H1 (cell line): ENCODE measurements around the gene ACE. TPM values are rescaled to one million over a fixed set of nuclear protein-coding genes. Genes with fewer than 3 reads are reported as not detected.

Experiments
- CTCF ChIA-PET: fragments of 300-600 bp; sonication (Branson Sonifier 250); formaldehyde crosslinking; loops from one replicate; lab custom pipeline; 2021; ENCODE audit not compliant: partially characterized antibody; lab: Charles Lee
- POLR2A ChIA-PET: fragments of 300-600 bp; sonication (Branson Sonifier 250); formaldehyde crosslinking; loops from one replicate; lab custom pipeline; 2021; ENCODE audit warnings: inconsistent platforms; ENCODE audit not compliant: partially characterized antibody; lab: Charles Lee
- DNase-seq, 2 experiments: peaks; one replicate each; pipeline versions ENCODE4 v3.0.0 to v3.0.0-alpha.2; 2010 to 2022; ENCODE audit warnings: low spot score in 2 of 2, low read depth in 1 of 2, mixed read lengths in 1 of 2
- FAIRE-seq: peaks from 2 replicates; lab custom pipeline; 2011; peaks lifted over from hg19 to GRCh38; lab: Jason Lieb, UNC
- H2AFZ ChIP-seq: 2 replicates; pipeline ENCODE4 v1.8.1; 2012; ENCODE audit warnings: low read length, inconsistent platforms
- H2AK5ac ChIP-seq: 2 replicates; pipeline ENCODE4 v1.6.1; 2013; ENCODE audit warnings: low read depth, low read length
- H2BK120ac ChIP-seq: replicated peaks from 2 replicates; pipeline ENCODE3; 2013; ENCODE audit warnings: low read depth, low read length, inconsistent platforms
- H2BK12ac ChIP-seq: 2 replicates; pipeline ENCODE4 v1.6.1; 2013; ENCODE audit warnings: low read depth, low read length
- H2BK15ac ChIP-seq: 2 replicates; pipeline ENCODE4 v1.6.1; 2013; ENCODE audit warnings: low read length
- H2BK20ac ChIP-seq: 2 replicates; pipeline ENCODE4 v1.6.1; 2013; ENCODE audit warnings: low read length
- H2BK5ac ChIP-seq: 2 replicates; pipeline ENCODE4 v1.6.1; 2013; ENCODE audit warnings: low read depth, low read length
- H3K14ac ChIP-seq: 2 replicates; pipeline ENCODE4 v1.6.1; 2013; ENCODE audit warnings: inconsistent platforms; ENCODE audit not compliant: insufficient read length
- H3K18ac ChIP-seq: 2 replicates; pipeline ENCODE4 v1.6.1; 2013; ENCODE audit warnings: low read length; ENCODE audit errors: extremely low read depth
- H3K23ac ChIP-seq: 2 replicates; pipeline ENCODE4 v1.6.1; 2013; ENCODE audit warnings: inconsistent platforms; ENCODE audit not compliant: insufficient read length
- H3K23me2 ChIP-seq: 2 replicates; pipeline ENCODE4 v1.6.1; 2013; ENCODE audit warnings: low read depth, low read length
- H3K27ac ChIP-seq: 2 replicates; pipeline ENCODE4 v1.6.1; 2011; ENCODE audit warnings: low read depth, low read length, inconsistent platforms
- H3K27me3 ChIP-seq, 4 experiments: replicated peaks in 1 of 4; 1 replicate in 1 of 4; 2 replicates in 3 of 4; pipeline versions ENCODE4 v1.6.1 to v1.8.1; 2011 to 2013; ENCODE audit warnings: low read length in 3 of 4, mild to moderate bottlenecking in 3 of 4, inconsistent platforms in 2 of 4, mixed read lengths in 2 of 4, moderate library complexity in 1 of 4; ENCODE audit not compliant: control insufficient read depth in 3 of 4, insufficient read depth in 3 of 4; ENCODE audit errors: extremely low read depth in 1 of 4
- H3K36me3 ChIP-seq, 4 experiments: 2 replicates each; pipeline versions ENCODE4 v1.6.1 to v1.8.1; 2011 to 2013; ENCODE audit warnings: mild to moderate bottlenecking in 4 of 4, low read length in 3 of 4, moderate library complexity in 2 of 4, control low read depth in 1 of 4, inconsistent platforms in 1 of 4; ENCODE audit not compliant: insufficient read depth in 4 of 4, control insufficient read depth in 2 of 4
- H3K4ac ChIP-seq: replicated peaks from 2 replicates; pipeline ENCODE3; 2013; ENCODE audit warnings: low read length, low read depth, mixed read lengths, inconsistent platforms; ENCODE audit not compliant: insufficient read length
- H3K4me1 ChIP-seq, 4 experiments: replicated peaks in 1 of 4; 1 replicate in 1 of 4; 2 replicates in 3 of 4; pipeline versions ENCODE4 v1.6.1 to v1.8.1; 2011 to 2013; ENCODE audit warnings: low read length in 3 of 4, inconsistent platforms in 2 of 4, mixed read lengths in 1 of 4; ENCODE audit not compliant: insufficient read depth in 4 of 4, control insufficient read depth in 3 of 4
- H3K4me2 ChIP-seq, 2 experiments: 2 replicates each; pipeline versions ENCODE4 v1.6.1 to v1.8.1; 2011 to 2013; ENCODE audit warnings: low read depth in 2 of 2, low read length in 2 of 2, control low read depth in 1 of 2, inconsistent platforms in 1 of 2, mild to moderate bottlenecking in 1 of 2; ENCODE audit not compliant: insufficient read depth in 1 of 2
- H3K4me3 ChIP-seq, 4 experiments: fragments of 200-600, 300-600 bp in 1 of 4; sonication (generic), shearing (Covaris generic), sonication (Bioruptor Twin) in 1 of 4; 2 replicates each; pipeline versions ENCODE4 v1.5.1 to v1.8.1; 2011 to 2016; ENCODE audit warnings: low read length in 4 of 4, low read depth in 3 of 4, control low read depth in 2 of 4, inconsistent platforms in 2 of 4, mild to moderate bottlenecking in 2 of 4, mixed read lengths in 1 of 4, moderate library complexity in 1 of 4; ENCODE audit not compliant: insufficient read depth in 2 of 4; ENCODE audit errors: extremely low read depth in 1 of 4
- H3K56ac ChIP-seq: replicated peaks from 2 replicates; pipeline ENCODE3; 2013; ENCODE audit warnings: low read depth, mild to moderate bottlenecking, mixed read lengths, low read length, inconsistent platforms; ENCODE audit not compliant: insufficient read length
- H3K79me1 ChIP-seq: 2 replicates; pipeline ENCODE4 v1.6.1; 2013; ENCODE audit warnings: low read depth, low read length, control low read depth
- H3K79me2 ChIP-seq, 2 experiments: 2 replicates each; pipeline versions ENCODE4 v1.6.1 to v1.8.1; 2012 to 2013; ENCODE audit warnings: low read length in 2 of 2, mild to moderate bottlenecking in 2 of 2, inconsistent platforms in 1 of 2; ENCODE audit not compliant: insufficient read depth in 2 of 2, control insufficient read depth in 1 of 2
- H3K9ac ChIP-seq, 4 experiments: replicated peaks in 1 of 4; 1 replicate in 1 of 4; 2 replicates in 3 of 4; pipeline versions ENCODE4 v1.6.1 to v1.8.1; 2011 to 2013; ENCODE audit warnings: low read depth in 3 of 4, low read length in 3 of 4, control low read depth in 2 of 4, mild to moderate bottlenecking in 2 of 4, moderate library complexity in 2 of 4, inconsistent platforms in 1 of 4; ENCODE audit errors: extremely low read depth in 1 of 4
- H3K9me3 ChIP-seq, 2 experiments: 2 replicates each; pipeline versions ENCODE4 v1.6.1 to v1.8.1; 2012 to 2013; ENCODE audit warnings: mild to moderate bottlenecking in 2 of 2, moderate library complexity in 2 of 2, control low read depth in 1 of 2, inconsistent platforms in 1 of 2, low read depth in 1 of 2, low read length in 1 of 2, mixed read lengths in 1 of 2; ENCODE audit not compliant: insufficient read depth in 2 of 2
- H4K20me1 ChIP-seq, 2 experiments: replicated peaks in 1 of 2; 2 replicates each; pipeline versions ENCODE3 to v1.8.1; 2011 to 2013; ENCODE audit warnings: inconsistent platforms in 2 of 2, low read length in 2 of 2, mild to moderate bottlenecking in 1 of 2; ENCODE audit not compliant: insufficient read depth in 2 of 2, control insufficient read depth in 1 of 2
- H4K5ac ChIP-seq: 2 replicates; pipeline ENCODE4 v1.6.1; 2013; ENCODE audit warnings: low read length, low read depth, mixed read lengths, inconsistent platforms; ENCODE audit not compliant: insufficient read length
- H4K8ac ChIP-seq: 2 replicates; pipeline ENCODE4 v1.8.0; 2013; ENCODE audit warnings: mild to moderate bottlenecking, moderate library complexity, low read length, inconsistent platforms; ENCODE audit not compliant: insufficient read depth; ENCODE audit errors: extremely low read depth
- H4K91ac ChIP-seq: replicated peaks from 2 replicates; pipeline ENCODE3; 2013; ENCODE audit warnings: low read length, mixed read lengths, inconsistent platforms; ENCODE audit not compliant: insufficient read length
- ATF3 ChIP-seq: IDR thresholded peaks from 2 replicates; pipeline ENCODE4 v1.6.1; 2011; ENCODE audit warnings: low read depth, mild to moderate bottlenecking, low read length; ENCODE audit not compliant: insufficient read depth
- CBX8 ChIP-seq: fragments of 300-800, 300-1000 bp; sonication (generic); IDR thresholded peaks from 2 replicates; pipeline ENCODE4 v1.7.1; 2016; ENCODE audit warnings: low read depth, low read length, borderline replicate concordance
- CHD2 ChIP-seq: IDR thresholded peaks from 2 replicates; pipeline ENCODE4 v1.6.1; 2012; ENCODE audit warnings: low read length, improper control_type of control experiment
- CTBP2 ChIP-seq: IDR thresholded peaks from 2 replicates; pipeline ENCODE4 v1.7.0; 2011; ENCODE audit warnings: borderline replicate concordance, mild to moderate bottlenecking, moderate library complexity, mixed read lengths, low read length; ENCODE audit not compliant: insufficient read depth, insufficient read length
- EP300 ChIP-seq, 2 experiments: IDR thresholded peaks; 1 replicate in 1 of 2; 2 replicates in 1 of 2; pipeline ENCODE4 v1.6.1; 2011 to 2012; ENCODE audit warnings: low read depth in 2 of 2, low read length in 2 of 2, mild to moderate bottlenecking in 2 of 2, borderline replicate concordance in 1 of 2, inconsistent platforms in 1 of 2, moderate library complexity in 1 of 2
- RFX5 ChIP-seq: IDR thresholded peaks from 2 replicates; pipeline ENCODE4 v1.6.1; 2011; ENCODE audit warnings: low read depth, low read length, improper control_type of control experiment, borderline replicate concordance
- SRF ChIP-seq: IDR thresholded peaks from 2 replicates; pipeline ENCODE4 v1.6.1; 2011; ENCODE audit warnings: mild to moderate bottlenecking, low read depth, low read length, moderate library complexity
- TEAD4 ChIP-seq: IDR thresholded peaks from 2 replicates; pipeline ENCODE4 v1.6.1; 2012; ENCODE audit warnings: low read depth, low read length, inconsistent platforms, mixed read lengths
- YY1 ChIP-seq: IDR thresholded peaks from 2 replicates; pipeline ENCODE4 v1.6.1; 2011; ENCODE audit warnings: low read depth, mild to moderate bottlenecking, low read length
- WGBS, 2 experiments: shearing (Covaris generic) in 1 of 2; methylation state at CpG; one replicate each; pipeline versions ENCODE4 v1.1.6 to v1.1.7; 2013 to 2015; ENCODE audit warnings: low lambda C conversion rate in 2 of 2, mixed read lengths in 2 of 2, inconsistent platforms in 1 of 2, low coverage in 1 of 2, missing lambda C conversion rate in 1 of 2; ENCODE audit not compliant: insufficient replicate concordance in 2 of 2, insufficient coverage in 1 of 2, insufficient read length in 1 of 2; ENCODE audit errors: extremely low coverage in 1 of 2, missing lambda C conversion rate in 1 of 2; 5-methylcytosine and 5-hydroxymethylcytosine counted together
- polyA plus RNA-seq, 7 experiments: library from polyadenylated mRNA; depleted of rRNA in 3 of 7; stranded (reverse) in 5 of 7; unstranded in 2 of 7; fragments of >200 nt in 5 of 7; fragments of 200-250 nt in 2 of 7; gene quantifications; 1 replicate in 5 of 7; 2 replicates in 1 of 7; 4 replicates in 1 of 7; pipeline versions ENCODE4 v1.2.1 to v1.2.3, GENCODE V29; 2011 to 2013; ENCODE audit warnings: missing spikeins in 2 of 7, mixed read lengths in 2 of 7
- total RNA-seq: library from RNA; stranded (reverse); fragmentation: NEBNext Ultra II Directional; extraction: Animal tissue kit (Norgen Biotek cat#: 25700); gene quantifications from 2 replicates; pipeline ENCODE4 v1.2.1, GENCODE V29; 2021

Gene ACE
- total and polyA plus RNA-seq, 2 of the 8 experiments (the other 6 are each of a cell fraction or from before 2014, with no cell fraction given), result 2.5 to 5.5 TPM

- H2BK12ac ChIP-seq, result no peak overlapping the region
- no peaks in the 10 kb centered on the region for H3K9me3 ChIP-seq
- no peak overlapping the region for H2BK15ac ChIP-seq
- no peak overlapping the region for H4K5ac ChIP-seq
- TF ChIP-seq CTBP2, result no peak
- no peak for TF ChIP-seq CHD2
- no peak for TF ChIP-seq YY1
- TF ChIP-seq EP300 (IDR thresholded peaks at IDR 0.05; ENCODE audit: borderline replicate concordance in 1 of 2, low read depth in 2 of 2, low read length in 2 of 2), result no peak
- TF ChIP-seq SRF, result no peak
- no peak for TF ChIP-seq RFX5
- no peak for TF ChIP-seq ATF3
- no peak for TF ChIP-seq TEAD4
- no peak for TF ChIP-seq CBX8
- H3K18ac ChIP-seq, result no peak overlapping the region
- no peak overlapping the region for H2BK5ac ChIP-seq
- H3K36me3 ChIP-seq, result no peaks in the 10 kb centered on the region
- no peak overlapping the region for H3K27ac ChIP-seq
- H4K91ac ChIP-seq, result no peak overlapping the region
- H3K4me1 ChIP-seq, result peaks cover 0 to 23% (median 10%) of the 10 kb centered on the region in 4 experiments; a peak in 6 of 7 replicates
- H2BK20ac ChIP-seq, result no peak overlapping the region
- H3K56ac ChIP-seq, result no peak overlapping the region
- H4K20me1 ChIP-seq, result peaks cover 0 to 2% of the 10 kb centered on the region in 2 experiments
- H3K23me2 ChIP-seq, result peaks cover 9% of the 10 kb centered on the region; the same call in 1 of the 2 replicates
- no peak for FAIRE-seq
- peaks cover 0 to 10% (median 2%) of the 10 kb centered on the region in 4 experiments; a peak in 2 of 7 replicates for H3K27me3 ChIP-seq
- no peaks in the 10 kb centered on the region for H3K79me2 ChIP-seq
- no peak overlapping the region for H3K9ac ChIP-seq
- 0 out of 2 replicates have a peak, but pooled peaks cover 6% of the 10 kb centered on the region for H3K79me1 ChIP-seq
- no peak overlapping the region for H2AK5ac ChIP-seq
- no peak overlapping the region for H2BK120ac ChIP-seq
- no peak overlapping the region for H3K23ac ChIP-seq
- no peak overlapping the region for H3K4me2 ChIP-seq
- no peak overlapping the region for H4K8ac ChIP-seq
- no peak for DNase-seq
- no peak overlapping the region for H3K14ac ChIP-seq
- WGBS, 2 experiments, result 90% methylated on average over 6 of the region's 6 CpGs; no CpG with 5 or more reads in 1 of the 2 experiments
- ChIA-PET POLR2A (interaction anchor here (1.1 to 2.0 kb wide), 2 partner anchors 15 to 38 kb away, joined by 4 to 6 read pairs; no protein-coding TSS in a partner anchor), CTCF (interaction anchor here (0.6 to 29.0 kb wide), 23 partner anchors 9 to 299 kb away, joined by 3 to 758 read pairs (median 4); partner anchors contain the start of gene ACE)
- H3K4me3 ChIP-seq, result no peak overlapping the region
- H3K4ac ChIP-seq, result no peak overlapping the region
- H2AFZ ChIP-seq, result no peak overlapping the region
These were observed 33.8 kb upstream of the ACE start for GRCh38 chr17:63443053-63443452.
